HG02678 (cell line): Measurements from ENCODE around the gene CD300LB.
"Not testable (repeated sequence)": the region's sequence is repeated elsewhere in the genome, so short reads cannot be mapped to it uniquely, and the experiment has no call there.

Experiments
- ATAC-seq: cut with Tn5 transposase; IDR thresholded peaks from one replicate; pipeline ENCODE4 v1.9.1; 2021; ENCODE audit warnings: mild to moderate bottlenecking, moderate library complexity; ENCODE audit not compliant: unreplicated experiment

Gene CD300LB

GRCh38 chr17:74527081-74527480 is 4.2 kb downstream of the CD300LB start:
- no peak for ATAC-seq

GRCh38 chr17:74526681-74527080 is 4.6 kb downstream of the CD300LB start:
- no peak for ATAC-seq

- ATAC-seq: no peak
Observed at GRCh38 chr17:74525781-74526288, 5.4 kb downstream of the CD300LB start.

GRCh38 chr17:74525465-74525725 is 5.9 kb downstream of the CD300LB start:
- no peak for ATAC-seq

GRCh38 chr17:74524653-74525464 is 6.4 kb downstream of the CD300LB start:
- ATAC-seq: no peak

- no peak for ATAC-seq
Observed at GRCh38 chr17:74523308-74523707, 8.0 kb downstream of the CD300LB start.

- ATAC-seq: no peak
Observed at GRCh38 chr17:74522381-74523105, 8.7 kb downstream of the CD300LB start.

GRCh38 chr17:74521701-74522201 is 9.5 kb downstream of the CD300LB start:
- no peak for ATAC-seq

- ATAC-seq: no peak
Observed at GRCh38 chr17:74520790-74521480, 10.3 kb downstream of the CD300LB start.

GRCh38 chr17:74520016-74520434 is 11.2 kb downstream of the CD300LB start:
- ATAC-seq: no peak

- not testable (repeated sequence) for ATAC-seq
Observed at GRCh38 chr17:74518413-74518981, 12.8 kb downstream of the CD300LB start.

GRCh38 chr17:74516561-74517328 is 14.5 kb downstream of the CD300LB start:
- no peak for ATAC-seq

GRCh38 chr17:74515941-74516340 is 15.3 kb downstream of the CD300LB start:
- ATAC-seq: no peak

GRCh38 chr17:74514632-74515334 is 16.5 kb downstream of the CD300LB start:
- ATAC-seq: no peak

- ATAC-seq: no peak
Observed at GRCh38 chr17:74513987-74514631, 17.2 kb downstream of the CD300LB start.

- no peak for ATAC-seq
Observed at GRCh38 chr17:74512624-74513091, 18.6 kb downstream of the CD300LB start.

- ATAC-seq: no peak
Observed at GRCh38 chr17:74512036-74512435, 19.2 kb downstream of the CD300LB start.

- no peak for ATAC-seq
Observed at GRCh38 chr17:74508156-74508555, 23.1 kb downstream of the CD300LB start.

- not testable (repeated sequence) for ATAC-seq
Observed at GRCh38 chr17:74503949-74504348, 27.3 kb downstream of the CD300LB start.
